Activated T-helper 2 cell treated with anti-CD3 and anti-CD28 coated beads, Interferon-gamma antibody, Interleukin-2, Interleukin-4, amounts not matched to agents 10 μg/mL and 5 μg/mL and 100 μg/mL, durations not matched to agents 14 hours and 24 hours and 36 hours (primary cell): ENCODE results near the gene BLOC1S5. TPM values are rescaled to one million over a fixed set of nuclear protein-coding genes. Genes with fewer than 3 reads are reported as not detected.

Experiments
- DNase-seq: peaks from one replicate; pipeline ENCODE4 v3.0.0; 2021; ENCODE audit warnings: low spot score
- H3K27ac Mint-ChIP-seq: one replicate; pipeline ENCODE4 v1.8.0; 2021; ENCODE audit warnings: mixed read lengths
- H3K27me3 Mint-ChIP-seq: one replicate; pipeline ENCODE4 v1.8.0; 2021; ENCODE audit warnings: low read depth, mixed read lengths
- H3K36me3 Mint-ChIP-seq: one replicate; pipeline ENCODE4 v1.8.0; 2021; ENCODE audit warnings: low read depth, mixed read lengths
- H3K4me1 Mint-ChIP-seq: one replicate; pipeline ENCODE4 v1.8.0; 2021; ENCODE audit warnings: low read depth, mixed read lengths
- H3K4me3 Mint-ChIP-seq: one replicate; pipeline ENCODE4 v1.8.0; 2021; ENCODE audit warnings: low read depth, mild to moderate bottlenecking, moderate library complexity, mixed read lengths
- H3K9me3 Mint-ChIP-seq: one replicate; pipeline ENCODE4 v1.8.0; 2021; ENCODE audit warnings: mixed read lengths
- intact Hi-C: fragments of 100-400 bp; cut with micrococcal nuclease; formaldehyde crosslinking; loops from one replicate; pipeline ENCODE4 v1.15.1; 2023
- total RNA-seq: library from RNA; stranded (reverse); gene quantifications from 2 replicates; pipeline ENCODE4 v1.2.3, GENCODE V29; 2022

Gene BLOC1S5
- total RNA-seq, 1 donor from 2014 or later: 25.4 TPM

GRCh38 chr6:8090650-8091049, 26.5 kb upstream of the BLOC1S5 start:
- Mint-ChIP-seq H3K9me3 (peaks cover 13% of the 10 kb centered on the region), H3K4me3 (no peak overlapping the region), H3K36me3 (peaks cover 90% of the 10 kb centered on the region), H3K27ac (no peak overlapping the region), H3K4me1 (peaks cover 10% of the 10 kb centered on the region), H3K27me3 (no peaks in the 10 kb centered on the region)
- no peak for DNase-seq
- intact Hi-C loops: no loop called here

- peaks cover 13% of the 10 kb centered on the region for H3K9me3 Mint-ChIP-seq
- peaks cover 14% of the 10 kb centered on the region for H3K4me1 Mint-ChIP-seq
- H3K27me3 Mint-ChIP-seq: no peaks in the 10 kb centered on the region
- DNase-seq: no peak
- intact Hi-C loops: no loop called here
- H3K4me3 Mint-ChIP-seq: no peak overlapping the region
- H3K36me3 Mint-ChIP-seq: peaks cover 75% of the 10 kb centered on the region
- H3K27ac Mint-ChIP-seq: no peak overlapping the region
Measured at GRCh38 chr6:8088886-8089285, 24.7 kb upstream of the BLOC1S5 start.

GRCh38 chr6:8087870-8088754, 23.9 kb upstream of the BLOC1S5 start:
- peaks cover 78% of the 10 kb centered on the region for H3K36me3 Mint-ChIP-seq
- no peak overlapping the region for H3K27ac Mint-ChIP-seq
- DNase-seq: no peak
- intact Hi-C loops: no loop called here
- H3K4me3 Mint-ChIP-seq: no peak overlapping the region
- peaks cover 21% of the 10 kb centered on the region for H3K4me1 Mint-ChIP-seq
- H3K27me3 Mint-ChIP-seq: no peaks in the 10 kb centered on the region
- H3K9me3 Mint-ChIP-seq: peaks cover 13% of the 10 kb centered on the region

- intact Hi-C loops: no loop called here
- peaks cover 78% of the 10 kb centered on the region for H3K36me3 Mint-ChIP-seq
- H3K9me3 Mint-ChIP-seq: peaks cover 13% of the 10 kb centered on the region
- H3K4me1 Mint-ChIP-seq: peaks cover 25% of the 10 kb centered on the region
- H3K27me3 Mint-ChIP-seq: no peaks in the 10 kb centered on the region
- no peak for DNase-seq
- no peak overlapping the region for H3K4me3 Mint-ChIP-seq
- H3K27ac Mint-ChIP-seq: peak overlapping the region; percentile 13
Measured at GRCh38 chr6:8086755-8087306, 22.6 kb upstream of the BLOC1S5 start.

- Mint-ChIP-seq H3K9me3 (peaks cover 7% of the 10 kb centered on the region), H3K36me3 (peaks cover 76% of the 10 kb centered on the region), H3K27me3 (no peaks in the 10 kb centered on the region), H3K27ac (no peak overlapping the region), H3K4me1 (peaks cover 28% of the 10 kb centered on the region), H3K4me3 (no peak overlapping the region)
- intact Hi-C loops: no loop called here
- DNase-seq: no peak
Measured at GRCh38 chr6:8085053-8085511, 20.9 kb upstream of the BLOC1S5 start.

GRCh38 chr6:8084586-8084985, 20.4 kb upstream of the BLOC1S5 start:
- Mint-ChIP-seq H3K4me3 (no peak overlapping the region), H3K4me1 (peaks cover 28% of the 10 kb centered on the region), H3K27me3 (no peaks in the 10 kb centered on the region), H3K27ac (no peak overlapping the region), H3K36me3 (peaks cover 76% of the 10 kb centered on the region), H3K9me3 (peaks cover 7% of the 10 kb centered on the region)
- no peak for DNase-seq
- intact Hi-C loops: no loop called here

GRCh38 chr6:8082954-8083858, 19.0 kb upstream of the BLOC1S5 start:
- no peak overlapping the region for H3K4me3 Mint-ChIP-seq
- intact Hi-C loops: loop anchor here (1.0 to 2.0 kb wide), 2 partner anchors 18 to 20 kb away; partner anchors contain the start of gene EEF1E1
- H3K36me3 Mint-ChIP-seq: peaks cover 66% of the 10 kb centered on the region
- H3K27me3 Mint-ChIP-seq: no peaks in the 10 kb centered on the region
- peak overlapping the region; percentile 78 for H3K27ac Mint-ChIP-seq
- no peak for DNase-seq
- peaks cover 31% of the 10 kb centered on the region for H3K4me1 Mint-ChIP-seq
- no peaks in the 10 kb centered on the region for H3K9me3 Mint-ChIP-seq

- intact Hi-C loops: loop anchor here (2.0 kb wide), 1 partner anchor 20 kb away; the partner anchor contains the start of gene EEF1E1
- peak overlapping the region; percentile 61 for H3K27ac Mint-ChIP-seq
- no peak overlapping the region for H3K4me3 Mint-ChIP-seq
- DNase-seq: no peak
- peaks cover 33% of the 10 kb centered on the region for H3K4me1 Mint-ChIP-seq
- H3K36me3 Mint-ChIP-seq: peaks cover 64% of the 10 kb centered on the region
- no peaks in the 10 kb centered on the region for H3K27me3 Mint-ChIP-seq
- no peaks in the 10 kb centered on the region for H3K9me3 Mint-ChIP-seq
Measured at GRCh38 chr6:8082572-8082953, 18.4 kb upstream of the BLOC1S5 start.

GRCh38 chr6:8080362-8081151, 16.4 kb upstream of the BLOC1S5 start:
- Mint-ChIP-seq H3K27me3 (no peaks in the 10 kb centered on the region), H3K4me1 (peaks cover 28% of the 10 kb centered on the region), H3K4me3 (no peak overlapping the region), H3K9me3 (no peaks in the 10 kb centered on the region), H3K27ac (no peak overlapping the region), H3K36me3 (peaks cover 47% of the 10 kb centered on the region)
- DNase-seq: no peak
- intact Hi-C loops: no loop called here

GRCh38 chr6:8079126-8079525, 14.9 kb upstream of the BLOC1S5 start:
- no peaks in the 10 kb centered on the region for H3K27me3 Mint-ChIP-seq
- intact Hi-C loops: no loop called here
- DNase-seq: no peak
- peaks cover 26% of the 10 kb centered on the region for H3K4me1 Mint-ChIP-seq
- no peak overlapping the region for H3K27ac Mint-ChIP-seq
- H3K9me3 Mint-ChIP-seq: no peaks in the 10 kb centered on the region
- H3K4me3 Mint-ChIP-seq: no peak overlapping the region
- peaks cover 51% of the 10 kb centered on the region for H3K36me3 Mint-ChIP-seq

GRCh38 chr6:8077991-8078390, 13.8 kb upstream of the BLOC1S5 start:
- H3K27ac Mint-ChIP-seq: no peak overlapping the region
- no peak for DNase-seq
- H3K36me3 Mint-ChIP-seq: peaks cover 42% of the 10 kb centered on the region
- H3K9me3 Mint-ChIP-seq: no peaks in the 10 kb centered on the region
- no peaks in the 10 kb centered on the region for H3K27me3 Mint-ChIP-seq
- peaks cover 16% of the 10 kb centered on the region for H3K4me1 Mint-ChIP-seq
- intact Hi-C loops: no loop called here
- no peak overlapping the region for H3K4me3 Mint-ChIP-seq

- H3K27me3 Mint-ChIP-seq: no peaks in the 10 kb centered on the region
Measured at GRCh38 chr6:8075704-8076103, 11.5 kb upstream of the BLOC1S5 start.

More at GRCh38 chr6:8075704-8076103, 11.5 kb upstream of the BLOC1S5 start:
- no peak overlapping the region for H3K27ac Mint-ChIP-seq
- DNase-seq: no peak
- H3K9me3 Mint-ChIP-seq: no peaks in the 10 kb centered on the region
- intact Hi-C loops: no loop called here
- peaks cover 28% of the 10 kb centered on the region for H3K36me3 Mint-ChIP-seq
- no peak overlapping the region for H3K4me3 Mint-ChIP-seq
- H3K4me1 Mint-ChIP-seq: peaks cover 7% of the 10 kb centered on the region
